PC-9 (cell line): ENCODE results near the gene GNAQ. TPM values are rescaled to one million over a fixed set of nuclear protein-coding genes. Genes with fewer than 3 reads are reported as not detected.

Experiments used
- BruUV-seq: library from RNA; stranded (reverse); fragments of 400-500 nt; replicated peaks from 2 replicates; lab custom pipeline; 2021; lab: Mats Ljungman, UMichigan
- CTCF ChIA-PET: fragments of 300-600 bp; sonication (Branson Sonifier 250); formaldehyde crosslinking; loops from one replicate; lab custom pipeline; 2022; ENCODE audit warnings: antibody characterized with exemption; lab: Charles Lee
- POLR2A ChIA-PET: fragments of 300-600 bp; sonication (Branson Sonifier 250); formaldehyde crosslinking; loops from one replicate; lab custom pipeline; 2022; ENCODE audit warnings: antibody characterized with exemption; ENCODE audit not compliant: unreplicated experiment; lab: Charles Lee
- DNase-seq, 2 experiments: peaks; one replicate each; pipeline versions ENCODE4 v3.0.0 to v3.0.0-alpha.2; 2015 to 2022; ENCODE audit warnings: mixed read lengths in 1 of 2
- H2AFZ ChIP-seq: fragments of 200-600 bp; sonication (generic); 2 replicates; pipeline ENCODE4 v1.8.1; 2017; ENCODE audit warnings: antibody characterized with exemption
- H3F3A ChIP-seq: fragments of 200-600 bp; sonication (generic); 2 replicates; pipeline ENCODE4 v1.8.1; 2017; ENCODE audit warnings: antibody characterized with exemption, mild to moderate bottlenecking, low read depth; ENCODE audit not compliant: insufficient read depth
- H3K27ac ChIP-seq: fragments of 200-600 bp; sonication (generic); 2 replicates; pipeline ENCODE4 v1.6.1; 2016; ENCODE audit warnings: mixed run types
- H3K27me3 ChIP-seq: fragments of 200-600 bp; sonication (generic); 2 replicates; pipeline ENCODE4 v1.6.1; 2016; ENCODE audit warnings: low read depth, mixed run types; ENCODE audit not compliant: insufficient read depth
- H3K36me3 ChIP-seq: fragments of 200-600 bp; sonication (generic); 2 replicates; pipeline ENCODE4 v1.6.1; 2016; ENCODE audit warnings: low read depth, mixed run types
- H3K4me1 ChIP-seq: fragments of 200-600 bp; sonication (generic); replicated peaks from 2 replicates; pipeline ENCODE4 v1.6.1; 2016; ENCODE audit warnings: mixed run types; ENCODE audit not compliant: insufficient read depth
- H3K4me2 ChIP-seq: fragments of 200-600 bp; sonication (generic); 2 replicates; pipeline ENCODE4 v1.6.1; 2017; ENCODE audit warnings: mixed run types
- H3K4me3 ChIP-seq: fragments of 200-600 bp; sonication (generic); 2 replicates; pipeline ENCODE4 v1.6.1; 2016; ENCODE audit warnings: mixed run types
- H3K79me2 ChIP-seq: fragments of 200-600 bp; sonication (generic); 2 replicates; pipeline ENCODE4 v1.6.1; 2017; ENCODE audit warnings: low read depth, mixed run types
- H3K9me2 ChIP-seq: fragments of 200-600 bp; sonication (generic); 2 replicates; pipeline ENCODE4 v1.8.1; 2017; ENCODE audit warnings: mild to moderate bottlenecking; ENCODE audit not compliant: insufficient read depth
- H3K9me3 ChIP-seq: fragments of 200-600 bp; sonication (generic); 2 replicates; pipeline ENCODE4 v1.8.1; 2016; ENCODE audit warnings: low read depth; ENCODE audit not compliant: insufficient read depth
- H4K20me1 ChIP-seq: fragments of 200-600 bp; sonication (generic); 2 replicates; pipeline ENCODE4 v1.8.1; 2017; ENCODE audit not compliant: insufficient read depth
- EZH2 ChIP-seq: fragments of 200-600 bp; sonication (generic); IDR thresholded peaks from 2 replicates; pipeline ENCODE4 v1.8.0; 2017; ENCODE audit warnings: antibody characterized with exemption, low read depth
- intact Hi-C: fragments of 100-400 bp; cut with micrococcal nuclease; formaldehyde crosslinking; loops from one replicate; pipeline ENCODE4 v1.10.0; 2022; ENCODE audit not compliant: unreplicated experiment
- total RNA-seq: library from RNA; stranded (reverse); gene quantifications from 2 replicates; pipeline ENCODE4 v1.2.3, GENCODE V29; 2021
- TF ChIP-seq, protein P1 (sequence below): fragments of 200-600 bp; sonication (generic); conservative IDR thresholded peaks from 2 replicates; pipeline ENCODE4 v1.6.1; 2017; ENCODE audit warnings: mixed run types, antibody characterized with exemption, mild to moderate bottlenecking, moderate library complexity

GNAQ gene
- total RNA-seq, 1 experiment from 2014 or later, result 51.6 TPM

DNA sequence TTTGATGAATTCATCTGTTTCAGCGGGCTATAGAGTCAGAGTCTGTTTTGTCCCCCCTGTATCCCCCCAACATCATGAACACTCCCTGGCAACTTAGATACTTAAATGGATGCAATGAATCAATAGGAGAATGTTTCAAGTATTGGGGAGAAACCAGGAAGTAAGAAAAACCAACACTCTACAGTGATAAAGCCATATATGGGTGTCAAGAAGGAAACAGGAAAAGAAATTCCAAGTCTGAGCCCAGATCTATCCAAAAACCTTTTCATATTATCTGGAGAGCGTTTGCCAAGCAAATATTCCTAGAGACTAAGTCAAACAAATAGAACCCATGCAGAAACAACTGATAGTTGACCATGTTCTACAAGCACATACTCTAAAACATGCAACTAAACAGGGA, 2.3 kb upstream of the GNAQ start:
- H3K79me2 ChIP-seq, result peaks cover 25% of the 10 kb centered on the region
- no peak overlapping the region for H2AFZ ChIP-seq
- H4K20me1 ChIP-seq, result 0 out of 2 replicates have a peak, but pooled peaks cover 3% of the 10 kb centered on the region
- H3K27ac ChIP-seq, result no peak overlapping the region
- DNase-seq, result no peak
- no peaks in the 10 kb centered on the region for H3K36me3 ChIP-seq
- peak overlapping the region; percentile 100 for H3K4me2 ChIP-seq
- intact Hi-C loops, result loop anchor here (2.0 to 10.0 kb wide), 7 partner anchors 53 to 857 kb away; partner anchors contain the start of genes CEP78, GNA14 and VPS13A
- no peak for TF ChIP-seq EZH2
- TF ChIP-seq, protein P1, sequence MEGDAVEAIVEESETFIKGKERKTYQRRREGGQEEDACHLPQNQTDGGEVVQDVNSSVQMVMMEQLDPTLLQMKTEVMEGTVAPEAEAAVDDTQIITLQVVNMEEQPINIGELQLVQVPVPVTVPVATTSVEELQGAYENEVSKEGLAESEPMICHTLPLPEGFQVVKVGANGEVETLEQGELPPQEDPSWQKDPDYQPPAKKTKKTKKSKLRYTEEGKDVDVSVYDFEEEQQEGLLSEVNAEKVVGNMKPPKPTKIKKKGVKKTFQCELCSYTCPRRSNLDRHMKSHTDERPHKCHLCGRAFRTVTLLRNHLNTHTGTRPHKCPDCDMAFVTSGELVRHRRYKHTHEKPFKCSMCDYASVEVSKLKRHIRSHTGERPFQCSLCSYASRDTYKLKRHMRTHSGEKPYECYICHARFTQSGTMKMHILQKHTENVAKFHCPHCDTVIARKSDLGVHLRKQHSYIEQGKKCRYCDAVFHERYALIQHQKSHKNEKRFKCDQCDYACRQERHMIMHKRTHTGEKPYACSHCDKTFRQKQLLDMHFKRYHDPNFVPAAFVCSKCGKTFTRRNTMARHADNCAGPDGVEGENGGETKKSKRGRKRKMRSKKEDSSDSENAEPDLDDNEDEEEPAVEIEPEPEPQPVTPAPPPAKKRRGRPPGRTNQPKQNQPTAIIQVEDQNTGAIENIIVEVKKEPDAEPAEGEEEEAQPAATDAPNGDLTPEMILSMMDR, result no peak
- no peaks in the 10 kb centered on the region for H3K9me2 ChIP-seq
- CTCF ChIA-PET, result no interaction called here
- no peaks in the 10 kb centered on the region for H3K9me3 ChIP-seq
- no peak overlapping the region for H3K4me3 ChIP-seq
- POLR2A ChIA-PET, result interaction anchor here (1.5 kb wide), 1 partner anchor 52 kb away, joined by 12 read pairs; no protein-coding TSS in a partner anchor
- peaks cover 33% of the 10 kb centered on the region for H3K4me1 ChIP-seq
- BruUV-seq, result no TSS peak
- H3F3A ChIP-seq, result peaks cover 6% of the 10 kb centered on the region; the same call in 1 of the 2 replicates
- H3K27me3 ChIP-seq, result no peaks in the 10 kb centered on the region

DNA sequence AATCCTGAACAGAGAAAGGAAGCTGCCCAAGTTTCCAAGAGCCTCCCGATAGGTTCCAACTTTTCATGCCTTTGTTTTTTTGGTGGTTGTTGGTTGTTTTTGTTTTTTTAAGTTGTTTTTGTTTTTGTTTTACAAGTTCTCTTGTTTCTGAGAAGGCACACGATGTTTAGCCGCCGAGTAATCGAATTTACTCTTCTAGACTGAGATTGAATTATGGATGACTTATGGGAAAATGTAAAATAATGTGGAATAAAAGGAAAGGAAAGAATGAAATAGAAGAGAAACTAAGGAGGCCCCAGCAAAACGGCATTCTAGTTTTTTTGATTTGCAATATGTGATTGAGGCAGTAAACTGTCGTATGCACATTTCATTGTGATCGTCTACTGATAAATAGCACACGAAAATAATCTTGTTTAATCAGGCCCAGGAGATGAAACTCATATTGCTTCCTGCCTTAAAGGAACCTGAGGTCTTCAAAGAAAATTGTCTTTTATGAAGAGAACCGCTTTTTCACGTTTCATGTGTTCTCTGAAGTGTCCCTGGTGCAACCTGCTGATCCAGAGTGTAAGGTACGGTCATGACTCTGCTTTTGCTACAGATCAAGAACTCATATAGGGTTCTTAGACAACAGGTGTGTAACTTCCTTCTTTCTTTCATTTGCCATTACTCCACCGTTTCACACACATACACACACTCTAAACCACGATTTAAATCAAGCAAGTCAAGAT, 1.3 kb upstream of the GNAQ start:
- H3K36me3 ChIP-seq, result no peaks in the 10 kb centered on the region
- intact Hi-C loops, result loop anchor here (1.0 to 10.0 kb wide), 6 partner anchors 154 to 856 kb away; partner anchors contain the start of genes CEP78, GNA14 and VPS13A
- POLR2A ChIA-PET, result interaction anchor here (0.6 to 1.5 kb wide), 2 partner anchors 14 to 51 kb away, joined by 7 to 12 read pairs; no protein-coding TSS in a partner anchor
- H3F3A ChIP-seq, result peaks cover 6% of the 10 kb centered on the region; the same call in 1 of the 2 replicates
- H3K4me2 ChIP-seq, result peak overlapping the region; percentile 100
- no peaks in the 10 kb centered on the region for H3K9me2 ChIP-seq
- peak overlapping the region; percentile 88 for H2AFZ ChIP-seq
- TF ChIP-seq EZH2, result no peak
- TF ChIP-seq, protein P1, result no peak
- CTCF ChIA-PET, result interaction anchor here (0.6 to 1.1 kb wide), 2 partner anchors 55 to 204 kb away, joined by 3 read pairs; no protein-coding TSS in a partner anchor
- H3K27ac ChIP-seq, result peak overlapping the region; percentile 63
- peaks cover 32% of the 10 kb centered on the region for H3K4me1 ChIP-seq
- DNase-seq, result no peak
- peaks cover 3% of the 10 kb centered on the region; the same call in 1 of the 2 replicates for H4K20me1 ChIP-seq
- no peaks in the 10 kb centered on the region for H3K27me3 ChIP-seq
- H3K9me3 ChIP-seq, result no peaks in the 10 kb centered on the region
- H3K4me3 ChIP-seq, result peak overlapping the region; percentile 94
- BruUV-seq, result TSS peak; percentile 91
- peaks cover 34% of the 10 kb centered on the region for H3K79me2 ChIP-seq

DNA sequence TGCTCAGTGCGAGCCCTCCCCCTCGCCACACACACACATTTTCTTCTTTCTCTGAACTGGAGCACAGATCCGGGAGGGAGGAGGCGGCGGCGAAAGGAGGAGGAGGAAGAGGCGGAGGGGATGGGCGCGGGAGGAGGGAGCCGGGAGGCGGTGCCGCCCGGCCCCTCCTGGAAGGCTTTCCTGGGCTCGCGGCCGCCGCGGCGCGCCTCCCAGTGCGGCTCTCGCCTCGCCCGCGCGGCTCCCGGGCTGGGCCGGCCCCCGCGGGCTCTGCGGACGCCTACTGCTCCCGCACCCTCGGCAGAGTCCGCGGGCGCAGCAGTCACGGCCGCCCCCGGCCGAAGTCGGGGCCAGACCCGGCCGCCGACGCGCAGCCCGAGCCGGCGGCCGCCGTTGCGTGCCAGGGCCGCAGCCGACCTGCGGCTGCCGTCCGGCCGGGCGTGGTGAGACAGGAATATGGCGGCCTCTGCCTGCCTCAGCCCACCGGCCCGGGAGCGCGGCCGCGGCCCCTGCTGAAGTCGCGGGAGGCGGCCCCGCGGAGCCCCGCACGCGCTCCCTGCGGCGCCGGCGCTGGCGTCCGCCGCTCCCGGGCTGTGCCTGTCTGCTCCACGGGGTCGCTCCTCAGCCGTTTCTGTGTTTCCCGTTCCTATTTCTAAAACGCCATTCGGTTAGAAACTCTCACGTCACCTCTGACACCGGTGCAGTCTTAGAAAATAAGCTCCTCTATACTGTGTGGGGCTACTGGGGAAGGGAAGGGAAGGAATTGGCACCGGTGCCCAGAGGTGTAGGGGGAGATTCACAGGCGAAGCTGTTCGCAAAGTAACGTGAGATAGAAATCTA, 500 bp upstream of the GNAQ start:
- peak overlapping the region; percentile 100 for H3K4me2 ChIP-seq
- CTCF ChIA-PET, result interaction anchor here (0.6 to 1.1 kb wide), 2 partner anchors 55 to 205 kb away, joined by 3 read pairs; no protein-coding TSS in a partner anchor
- intact Hi-C loops, result loop anchor here (1.0 to 10.0 kb wide), 9 partner anchors 89 to 855 kb away; partner anchors contain the start of genes CEP78, GNA14 and VPS13A
- no TSS peak for BruUV-seq
- H3K27me3 ChIP-seq, result no peaks in the 10 kb centered on the region
- H3K79me2 ChIP-seq, result peaks cover 42% of the 10 kb centered on the region
- H3K36me3 ChIP-seq, result no peaks in the 10 kb centered on the region
- peaks cover 3% of the 10 kb centered on the region; the same call in 1 of the 2 replicates for H4K20me1 ChIP-seq
- H2AFZ ChIP-seq, result peak overlapping the region; percentile 88
- H3K9me3 ChIP-seq, result no peaks in the 10 kb centered on the region
- H3K27ac ChIP-seq, result peak overlapping the region; percentile 63
- DNase-seq, result peak; percentile 79 to 93
- POLR2A ChIA-PET, result interaction anchor here (0.6 to 1.5 kb wide), 2 partner anchors 15 to 51 kb away, joined by 7 to 12 read pairs; no protein-coding TSS in a partner anchor
- peak overlapping the region; percentile 94 for H3K4me3 ChIP-seq
- H3K9me2 ChIP-seq, result no peaks in the 10 kb centered on the region
- H3K4me1 ChIP-seq, result peaks cover 34% of the 10 kb centered on the region
- no peak for TF ChIP-seq EZH2
- TF ChIP-seq, protein P1, result no peak
- peaks cover 6% of the 10 kb centered on the region; the same call in 1 of the 2 replicates for H3F3A ChIP-seq
